Neutrophil (primary cell): ENCODE measurements around the gene QSER1.
A peak's percentile ranks its signal among the peaks of the same experiment; 100 is the strongest.

Experiments
- H3K27ac ChIP-seq: fragments of 200-600 bp; sonication (generic); 2 replicates; pipeline ENCODE4 v1.5.1; 2016; ENCODE audit warnings: mild to moderate bottlenecking, moderate library complexity
- H3K27me3 ChIP-seq: fragments of 200-600 bp; sonication (generic); 2 replicates; pipeline ENCODE4 v1.6.0; 2016; ENCODE audit warnings: mild to moderate bottlenecking
- H3K36me3 ChIP-seq: fragments of 200-600 bp; sonication (generic); 2 replicates; pipeline ENCODE4 v1.5.1; 2017
- H3K4me1 ChIP-seq, 2 experiments: fragments of 200-600 bp in 1 of 2; sonication (generic) in 1 of 2; 1 replicate in 1 of 2; 2 replicates in 1 of 2; pipeline versions ENCODE4 v1.5.1 to v1.6.1; 2013 to 2016; ENCODE audit warnings: low read depth in 1 of 2, low read length in 1 of 2, mild to moderate bottlenecking in 1 of 2, moderate library complexity in 1 of 2; ENCODE audit not compliant: control insufficient read depth in 1 of 2, insufficient read depth in 1 of 2
- H3K4me3 ChIP-seq, 2 experiments: fragments of 200-600 bp in 1 of 2; sonication (generic) in 1 of 2; 1 replicate in 1 of 2; 2 replicates in 1 of 2; pipeline ENCODE4 v1.5.1; 2013 to 2016; ENCODE audit warnings: low read depth in 1 of 2, low read length in 1 of 2, mild to moderate bottlenecking in 1 of 2, moderate library complexity in 1 of 2
- H3K9me3 ChIP-seq: fragments of 200-600 bp; sonication (generic); 2 replicates; pipeline ENCODE4 v1.5.1; 2016
- TF ChIP-seq, protein P1 (sequence below): fragments of 200-600 bp; sonication (generic); IDR thresholded peaks from 2 replicates; pipeline ENCODE4 v1.5.1; 2016; ENCODE audit warnings: antibody characterized with exemption

Gene QSER1

DNA sequence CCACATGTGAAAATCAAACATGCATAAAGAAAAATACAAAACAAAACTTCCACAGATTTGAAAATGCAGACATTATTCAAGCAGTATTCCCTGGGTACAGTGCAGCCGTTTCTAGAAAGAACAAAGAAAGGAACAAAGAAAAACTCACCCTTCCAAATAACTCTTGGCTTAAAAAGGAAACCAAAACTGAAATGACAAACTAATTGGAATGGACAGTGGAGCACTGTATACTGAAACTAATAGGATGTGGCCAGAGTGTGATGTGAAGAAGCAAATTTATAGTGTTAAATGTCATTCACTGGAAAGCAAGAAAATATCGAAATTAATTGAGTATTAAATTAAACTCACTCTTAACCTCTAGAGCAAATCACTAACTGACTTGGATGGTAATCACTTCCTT lies 55.4 kb downstream of the QSER1 start:
- TF ChIP-seq, protein P1, sequence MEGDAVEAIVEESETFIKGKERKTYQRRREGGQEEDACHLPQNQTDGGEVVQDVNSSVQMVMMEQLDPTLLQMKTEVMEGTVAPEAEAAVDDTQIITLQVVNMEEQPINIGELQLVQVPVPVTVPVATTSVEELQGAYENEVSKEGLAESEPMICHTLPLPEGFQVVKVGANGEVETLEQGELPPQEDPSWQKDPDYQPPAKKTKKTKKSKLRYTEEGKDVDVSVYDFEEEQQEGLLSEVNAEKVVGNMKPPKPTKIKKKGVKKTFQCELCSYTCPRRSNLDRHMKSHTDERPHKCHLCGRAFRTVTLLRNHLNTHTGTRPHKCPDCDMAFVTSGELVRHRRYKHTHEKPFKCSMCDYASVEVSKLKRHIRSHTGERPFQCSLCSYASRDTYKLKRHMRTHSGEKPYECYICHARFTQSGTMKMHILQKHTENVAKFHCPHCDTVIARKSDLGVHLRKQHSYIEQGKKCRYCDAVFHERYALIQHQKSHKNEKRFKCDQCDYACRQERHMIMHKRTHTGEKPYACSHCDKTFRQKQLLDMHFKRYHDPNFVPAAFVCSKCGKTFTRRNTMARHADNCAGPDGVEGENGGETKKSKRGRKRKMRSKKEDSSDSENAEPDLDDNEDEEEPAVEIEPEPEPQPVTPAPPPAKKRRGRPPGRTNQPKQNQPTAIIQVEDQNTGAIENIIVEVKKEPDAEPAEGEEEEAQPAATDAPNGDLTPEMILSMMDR, result no peak
- Histone ChIP-seq H3K27me3 (no peaks in the 10 kb centered on the region), H3K27ac (no peak overlapping the region)

DNA sequence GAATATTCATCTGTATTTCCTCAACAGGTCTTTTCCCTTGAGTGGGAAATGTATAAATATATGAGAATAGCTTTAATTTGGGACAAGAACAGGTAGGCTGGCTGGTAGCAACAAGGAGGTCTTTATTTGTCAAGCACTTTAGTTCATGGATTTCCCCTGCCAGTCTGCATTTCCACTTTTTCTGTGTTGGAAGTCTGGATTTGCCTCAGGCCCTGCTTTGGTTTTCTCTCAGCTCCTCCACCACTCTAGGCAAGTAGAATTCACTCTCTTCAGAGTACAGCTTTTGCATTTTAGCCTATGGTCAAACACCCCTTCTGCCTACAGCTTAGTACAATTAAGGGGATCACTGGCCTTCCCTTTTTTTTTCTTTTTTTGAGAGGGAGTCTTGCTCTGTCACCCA lies 57.1 kb downstream of the QSER1 start:
- no peaks in the 10 kb centered on the region for H3K9me3 ChIP-seq
- H3K27ac ChIP-seq, result no peak overlapping the region
- TF ChIP-seq, protein P1, result no peak
- H3K4me3 ChIP-seq, result no peak overlapping the region
- H3K36me3 ChIP-seq, result no peaks in the 10 kb centered on the region
- no peaks in the 10 kb centered on the region for H3K27me3 ChIP-seq
- no peaks in the 10 kb centered on the region for H3K4me1 ChIP-seq

More for the DNA sequence above, 55.4 kb downstream of the QSER1 start:
- Histone ChIP-seq H3K4me3 (no peak overlapping the region), H3K4me1 (no peaks in the 10 kb centered on the region), H3K9me3 (no peaks in the 10 kb centered on the region), H3K36me3 (no peaks in the 10 kb centered on the region)

DNA sequence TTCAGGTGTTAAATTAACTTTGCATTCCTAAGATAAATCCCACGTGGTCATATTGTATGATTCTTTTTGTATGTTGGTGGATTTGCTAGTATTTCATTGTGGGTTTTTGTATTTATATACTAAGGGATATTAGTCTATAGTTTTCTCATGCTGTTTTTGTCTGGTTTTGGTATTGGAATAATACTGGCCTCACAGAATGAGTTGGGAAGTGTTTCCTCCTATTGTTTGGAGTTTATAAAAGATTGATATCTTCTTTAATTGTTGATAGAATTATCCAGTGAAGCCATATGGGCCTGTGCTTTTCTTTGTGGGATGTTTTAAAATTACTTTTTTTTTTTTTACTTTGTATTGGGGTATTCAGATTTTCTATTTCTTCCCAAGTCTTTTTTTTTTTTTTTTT lies 59.8 kb downstream of the QSER1 start:
- H3K27me3 ChIP-seq, result no peaks in the 10 kb centered on the region
- peaks cover 6% of the 10 kb centered on the region for H3K36me3 ChIP-seq
- no peaks in the 10 kb centered on the region for H3K9me3 ChIP-seq
- TF ChIP-seq, protein P1, result no peak
- H3K27ac ChIP-seq, result no peak overlapping the region
- no peak overlapping the region for H3K4me3 ChIP-seq
- no peaks in the 10 kb centered on the region for H3K4me1 ChIP-seq

DNA sequence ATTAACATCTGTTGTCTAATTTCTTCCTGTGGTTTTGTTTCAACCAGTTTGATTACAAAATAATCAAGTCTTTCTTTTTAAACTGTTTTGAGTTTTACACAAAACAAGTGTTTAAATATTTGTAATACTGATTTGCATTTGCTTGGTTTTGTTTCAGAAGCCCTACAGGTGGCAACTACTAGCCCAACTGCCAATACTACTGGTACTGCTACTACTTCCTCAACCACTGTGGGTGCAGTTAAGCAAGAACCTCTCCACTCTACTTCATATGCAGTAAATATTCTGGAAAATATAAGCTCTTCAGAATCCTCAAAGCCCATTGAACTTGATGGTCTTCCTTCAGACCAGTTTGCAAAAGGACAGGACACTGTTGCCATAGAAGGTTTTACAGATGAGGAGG lies 61.1 kb downstream of the QSER1 start:
- Histone ChIP-seq H3K4me3 (no peak overlapping the region), H3K4me1 (no peaks in the 10 kb centered on the region), H3K27me3 (no peaks in the 10 kb centered on the region), H3K9me3 (no peaks in the 10 kb centered on the region), H3K36me3 (peaks cover 6% of the 10 kb centered on the region), H3K27ac (no peak overlapping the region)
- TF ChIP-seq, protein P1, result no peak

DNA sequence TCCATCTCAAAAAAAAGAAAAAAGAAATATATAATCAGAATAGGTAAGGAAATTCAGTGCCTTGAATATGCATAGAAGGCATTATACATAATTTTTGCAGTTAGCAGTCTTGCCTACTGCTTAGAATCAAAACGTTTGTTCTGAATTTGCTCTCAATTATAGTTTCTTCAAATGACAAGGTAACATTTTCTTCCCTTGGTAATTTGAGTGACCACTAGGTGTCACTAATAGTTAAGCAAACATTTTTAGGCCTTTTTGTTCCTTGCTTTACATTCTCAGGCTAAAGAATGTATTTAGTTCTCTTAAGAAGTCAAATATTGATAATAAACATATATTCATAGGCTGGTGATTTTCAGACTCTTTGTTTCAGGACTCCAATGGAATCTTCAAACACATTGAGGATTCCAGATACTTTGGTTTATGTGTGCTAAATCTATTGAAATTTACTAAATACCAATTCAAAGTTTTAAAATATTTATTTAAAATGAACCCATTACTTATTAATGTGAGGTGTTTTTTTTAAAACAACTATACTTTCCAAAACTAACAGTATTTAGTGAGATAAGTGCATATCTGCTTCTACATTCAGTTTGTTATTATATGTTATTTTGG lies 68.0 kb downstream of the QSER1 start:
- Histone ChIP-seq H3K4me3 (no peak overlapping the region), H3K27ac (no peak overlapping the region), H3K9me3 (no peaks in the 10 kb centered on the region), H3K27me3 (no peaks in the 10 kb centered on the region), H3K36me3 (peaks cover 11% of the 10 kb centered on the region), H3K4me1 (no peaks in the 10 kb centered on the region)
- TF ChIP-seq, protein P1, result peak; percentile 61
